Endothelial cell of umbilical vein (primary cell): Measurements from ENCODE around the gene HS3ST3B1.

ENCODE experiments used
- CTCF ChIP-seq, 2 donors: IDR thresholded peaks; 1 replicate in 1 of 2; 2 replicates in 1 of 2; pipeline ENCODE4 v1.5.1; 2011; ENCODE audit warnings: low read length in 2 of 2, mild to moderate bottlenecking in 2 of 2, moderate library complexity in 2 of 2, control low read depth in 1 of 2, inconsistent platforms in 1 of 2, low read depth in 1 of 2; ENCODE audit not compliant: insufficient read depth in 1 of 2; ENCODE audit errors: extremely low read depth in 1 of 2
- EZH2 ChIP-seq: IDR thresholded peaks from 2 replicates; pipeline ENCODE4 v1.6.1; 2012; ENCODE audit warnings: borderline replicate concordance, low read depth, mild to moderate bottlenecking, moderate library complexity, low read length, inconsistent platforms; ENCODE audit not compliant: severe bottlenecking
- FOS ChIP-seq: IDR thresholded peaks from 2 replicates; pipeline ENCODE4 v1.6.1; 2011; ENCODE audit warnings: mild to moderate bottlenecking, low read length, moderate library complexity, borderline replicate concordance; ENCODE audit not compliant: insufficient read depth
- GATA2 ChIP-seq: IDR thresholded peaks from 2 replicates; pipeline ENCODE4 v1.7.0; 2011; ENCODE audit warnings: low read depth, mild to moderate bottlenecking, moderate library complexity, mixed read lengths, low read length; ENCODE audit not compliant: insufficient read length, insufficient read depth
- JUN ChIP-seq: IDR thresholded peaks from 2 replicates; pipeline ENCODE4 v1.6.1; 2011; ENCODE audit warnings: borderline replicate concordance, low read depth; ENCODE audit not compliant: insufficient read length, insufficient read depth
- MAX ChIP-seq: IDR thresholded peaks from 2 replicates; pipeline ENCODE4 v1.6.1; 2011; ENCODE audit not compliant: insufficient read depth, insufficient read length
- MYC ChIP-seq: IDR thresholded peaks from one replicate; pipeline ENCODE4 v1.6.1; 2011; ENCODE audit warnings: mild to moderate bottlenecking, low read depth, low read length
- POLR2A ChIP-seq: IDR thresholded peaks from 2 replicates; pipeline ENCODE4 v1.6.1; 2012; ENCODE audit warnings: low read depth, mild to moderate bottlenecking, control low read depth, low read length
- POLR2AphosphoS5 ChIP-seq: IDR thresholded peaks from 2 replicates; pipeline ENCODE4 v1.6.1; 2012; ENCODE audit warnings: low read depth, mild to moderate bottlenecking, control low read depth, low read length, moderate library complexity; ENCODE audit not compliant: insufficient read depth

GRCh38 chr17:14318918-14319205 is 18.0 kb downstream of the HS3ST3B1 start:
- no peak for TF ChIP-seq POLR2AphosphoS5
- TF ChIP-seq POLR2A, result no peak
- TF ChIP-seq MYC, result no peak
- no peak for TF ChIP-seq CTCF (IDR thresholded peaks at IDR 0.05; ENCODE audit: extremely low read depth in 1 of 2, insufficient read depth in 1 of 2, low read depth in 1 of 2, low read length in 2 of 2)
- no peak for TF ChIP-seq EZH2
- no peak for TF ChIP-seq FOS
- no peak for TF ChIP-seq JUN
- TF ChIP-seq MAX, result no peak
- TF ChIP-seq GATA2, result no peak
